ENCODE measurements around the gene NSMCE1.
"Not testable (repeated sequence)": the region's sequence is repeated elsewhere in the genome, so short reads cannot be mapped to it uniquely, and the experiment has no call there.

Gene NSMCE1

DNA sequence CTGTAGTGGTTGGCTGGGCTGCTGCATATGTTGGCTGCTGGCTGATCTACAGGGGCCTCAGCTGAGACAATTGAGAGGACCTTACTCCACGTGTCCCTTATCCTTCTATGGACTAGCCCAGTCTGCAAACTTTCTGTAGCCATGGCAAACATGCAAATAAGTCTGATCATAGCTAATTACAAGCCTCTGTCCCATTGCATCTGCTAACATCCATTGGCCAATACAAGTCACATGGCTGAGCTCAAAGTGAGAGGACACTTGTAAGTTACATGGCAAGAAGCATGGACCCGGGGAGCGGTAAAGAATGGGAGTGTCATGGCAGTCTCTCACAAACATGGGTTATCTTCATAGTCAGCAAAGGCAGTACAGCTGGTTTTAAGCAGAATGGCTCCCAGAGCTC lies 33.6 kb upstream of the NSMCE1 start:
- DNase-seq, result peak; percentile 1

- DNase-seq, result peak; percentile 0
These were observed 32.8 kb upstream of the NSMCE1 start for GRCh38 chr16:27301236-27301861.

- DNase-seq, result peak; percentile 1
These were observed 29.6 kb upstream of the NSMCE1 start for GRCh38 chr16:27298132-27298531.

GRCh38 chr16:27293343-27293742 lies 24.8 kb upstream of the NSMCE1 start:
- DNase-seq, result no peak

- DNase-seq, result no peak
These were observed 23.2 kb upstream of the NSMCE1 start for GRCh38 chr16:27291722-27292240.

DNA sequence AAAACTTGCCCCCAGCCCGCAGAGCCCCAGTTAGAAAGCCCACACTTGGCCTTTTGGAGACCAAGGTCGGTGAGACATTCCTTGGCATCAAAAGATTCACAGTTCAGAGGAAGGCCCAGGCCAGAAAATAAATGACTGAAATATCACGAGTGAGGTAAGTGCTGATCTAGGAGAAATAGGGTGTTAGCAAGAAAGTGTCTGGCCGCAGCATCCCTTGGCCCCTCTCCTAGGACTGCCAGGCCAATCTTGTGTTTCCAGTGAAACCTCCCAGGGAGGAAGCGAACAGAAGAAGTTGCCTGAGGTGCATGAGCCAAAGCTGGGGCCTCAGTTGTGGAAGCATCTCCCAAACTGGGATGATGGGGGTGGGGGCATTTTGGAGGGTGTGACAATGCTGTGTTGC lies 22.5 kb upstream of the NSMCE1 start:
- no peak for DNase-seq

DNA sequence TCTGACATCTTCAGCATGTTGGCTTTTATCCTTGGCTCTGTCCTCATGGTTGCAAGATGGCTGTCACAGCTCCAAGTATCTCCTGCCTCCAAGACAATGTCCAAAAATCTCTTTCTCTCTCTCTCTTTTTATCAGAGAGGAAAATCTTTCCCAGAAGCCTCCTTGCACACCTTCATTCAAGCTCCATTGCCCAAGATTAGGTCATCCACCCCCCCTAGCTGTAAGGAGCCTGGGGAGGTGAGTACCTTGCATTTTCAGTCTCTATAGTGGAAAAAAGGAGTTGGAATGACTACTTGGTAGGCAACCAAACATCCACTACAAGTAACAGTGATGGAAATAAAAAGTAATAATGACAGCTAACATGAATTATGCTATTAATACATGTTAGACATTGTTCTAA lies 22.0 kb upstream of the NSMCE1 start:
- no peak for DNase-seq

- DNase-seq, result no peak
These were observed 21.1 kb upstream of the NSMCE1 start for GRCh38 chr16:27289669-27290068.

DNA sequence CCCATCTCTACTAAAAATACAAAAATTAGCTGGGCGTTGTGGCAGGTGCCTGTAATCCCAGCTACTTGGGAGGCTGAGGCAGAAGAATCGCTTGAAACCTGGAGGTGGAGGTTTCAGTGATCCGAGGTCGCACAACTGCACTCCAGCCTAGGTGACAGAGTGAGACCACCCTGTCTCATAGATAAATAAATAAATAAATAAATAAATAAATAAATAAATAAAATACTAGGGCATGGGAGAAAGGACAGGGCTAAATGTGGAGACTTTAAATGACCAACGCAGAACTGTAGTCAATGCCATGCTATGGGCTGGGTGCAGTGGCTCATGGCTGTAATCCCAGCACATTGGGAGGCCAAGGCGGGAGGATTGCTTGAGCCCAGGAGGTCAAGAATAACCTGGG lies 19.7 kb upstream of the NSMCE1 start:
- not testable (repeated sequence) for DNase-seq

DNA sequence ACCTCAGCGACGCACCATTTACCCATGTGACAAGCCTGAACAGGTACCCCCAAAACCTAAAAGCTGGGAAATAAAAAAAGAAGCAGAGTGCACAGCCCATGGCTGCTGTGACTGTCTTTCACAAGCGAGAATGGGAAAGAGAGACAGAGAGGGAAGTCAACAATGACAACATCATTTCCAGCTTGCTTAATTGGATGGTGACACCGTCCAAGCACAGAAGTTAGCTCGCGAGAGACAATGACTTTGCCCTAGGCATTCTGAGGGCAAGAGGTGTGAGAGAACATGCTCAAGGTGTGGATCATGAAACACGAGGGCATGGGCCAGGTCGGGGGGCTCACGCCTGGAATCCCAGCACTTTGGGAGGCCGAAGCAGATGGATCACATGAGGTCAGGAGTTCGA lies 19.3 kb upstream of the NSMCE1 start:
- DNase-seq, result no peak

GRCh38 chr16:27287051-27287811 lies 18.7 kb upstream of the NSMCE1 start:
- DNase-seq, result no peak

- DNase-seq, result no peak
These were observed 17.9 kb upstream of the NSMCE1 start for GRCh38 chr16:27286451-27286850.

DNA sequence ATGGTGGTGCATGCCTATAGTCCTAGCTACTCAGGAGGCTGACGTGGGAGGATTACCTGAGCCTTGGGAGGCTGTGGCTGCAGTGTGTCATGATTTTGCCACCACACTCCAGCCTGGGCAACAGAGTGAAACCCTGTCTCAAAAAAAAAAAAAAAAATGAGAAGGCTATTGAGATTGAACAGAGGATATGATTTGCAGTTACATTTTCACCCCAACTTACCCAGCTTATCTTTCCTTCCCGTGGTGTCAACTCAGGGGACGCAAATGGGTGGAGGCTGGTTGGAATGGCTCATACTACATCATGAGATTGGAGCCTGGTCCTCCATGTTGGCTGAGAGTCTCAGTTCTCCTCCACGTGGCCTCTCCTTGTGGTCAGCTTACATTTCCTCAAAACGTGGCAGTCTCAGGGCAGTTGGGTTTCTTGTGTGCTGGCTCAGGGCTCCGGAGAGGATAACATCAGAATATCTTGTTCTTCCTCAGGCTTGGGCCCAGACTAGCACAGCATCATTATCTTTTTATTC lies 17.2 kb upstream of the NSMCE1 start:
- DNase-seq, result no peak

- no peak for DNase-seq
These were observed 16.5 kb upstream of the NSMCE1 start for GRCh38 chr16:27284865-27285675.

GRCh38 chr16:27281243-27281642 lies 12.7 kb upstream of the NSMCE1 start:
- DNase-seq, result no peak

GRCh38 chr16:27275394-27275793 lies 6.8 kb upstream of the NSMCE1 start:
- DNase-seq, result no peak

GRCh38 chr16:27274424-27274874 lies 5.9 kb upstream of the NSMCE1 start:
- not testable (repeated sequence) for DNase-seq

GRCh38 chr16:27273670-27274423 lies 5.3 kb upstream of the NSMCE1 start:
- no peak for DNase-seq

DNA sequence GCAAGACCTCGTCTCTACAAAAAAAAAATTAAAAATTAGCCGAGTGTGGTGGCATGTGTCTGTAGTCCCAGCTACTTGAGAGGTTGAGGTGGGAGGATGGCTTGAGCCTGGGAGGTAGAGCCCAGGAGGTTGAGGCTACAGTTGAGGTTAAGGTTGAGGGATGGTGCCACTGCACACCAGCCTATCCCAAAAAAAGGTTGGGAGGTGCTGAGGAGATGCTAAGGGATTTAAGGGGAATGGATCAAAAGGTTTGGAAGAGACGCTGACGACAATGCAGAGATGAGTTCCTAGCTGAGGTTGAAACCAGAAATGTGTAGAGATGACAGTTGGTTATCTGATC lies 4.7 kb upstream of the NSMCE1 start:
- DNase-seq, result no peak

GRCh38 chr16:27272697-27273096 lies 4.1 kb upstream of the NSMCE1 start:
- not testable (repeated sequence) for DNase-seq

DNA sequence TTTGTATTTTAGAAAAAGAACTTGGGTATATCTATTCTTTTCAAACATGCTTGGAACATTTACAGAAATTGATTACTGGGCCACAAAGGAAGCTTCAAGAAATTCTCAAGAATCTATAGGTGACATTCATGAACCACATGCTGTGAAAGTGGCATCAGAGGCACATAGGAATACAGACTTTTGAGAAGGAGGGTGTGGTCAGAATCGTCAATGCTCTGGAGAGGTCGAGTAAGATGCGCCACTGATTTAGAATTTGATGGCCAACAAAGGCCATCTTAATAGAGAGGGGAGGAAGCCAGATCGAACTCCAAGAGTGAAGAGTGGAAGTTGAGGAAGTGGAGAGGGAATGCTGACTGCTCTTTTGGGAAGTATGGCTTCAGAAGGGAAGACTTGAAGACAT lies 3.5 kb upstream of the NSMCE1 start:
- no peak for DNase-seq

DNA sequence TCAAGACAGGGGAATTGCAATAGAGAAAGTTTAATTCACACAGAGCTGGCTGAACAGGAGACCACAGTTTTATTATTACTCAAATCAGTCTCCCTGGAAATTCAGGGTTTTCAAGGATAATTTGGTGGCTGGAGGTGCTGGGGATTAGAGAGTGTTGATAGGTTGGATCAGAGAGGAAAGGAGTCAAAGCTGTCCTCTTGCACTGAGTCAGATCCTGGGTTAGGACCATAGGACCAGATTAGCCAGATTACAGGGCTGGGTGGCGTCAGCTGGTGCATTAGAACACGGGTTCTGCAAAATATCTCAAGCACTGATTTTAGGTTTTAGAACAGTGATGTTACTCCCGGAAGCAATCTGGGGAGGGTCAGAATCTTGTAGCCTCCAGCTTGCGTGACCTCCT lies 1.8 kb upstream of the NSMCE1 start:
- DNase-seq, result no peak

Measured in RPMI8226 (cell line).